22Rv1 (cell line): ENCODE data around the gene TBC1D13.
A peak's percentile ranks its signal among the peaks of the same experiment; 100 is the strongest.

Experiments
- H3K27ac ChIP-seq: fragments of 450-650 bp; 2 replicates; pipeline ENCODE4 v1.5.1; 2017
- CTCF ChIP-seq: fragments of 450-650 bp; IDR thresholded peaks from 2 replicates; pipeline ENCODE4 v1.5.1; 2017; ENCODE audit warnings: mild to moderate bottlenecking
- ZFX ChIP-seq: fragments of 450-650 bp; IDR thresholded peaks from 2 replicates; pipeline ENCODE4 v1.6.1; 2017; ENCODE audit warnings: antibody characterized with exemption, borderline replicate concordance

The TBC1D13 gene, protein sequence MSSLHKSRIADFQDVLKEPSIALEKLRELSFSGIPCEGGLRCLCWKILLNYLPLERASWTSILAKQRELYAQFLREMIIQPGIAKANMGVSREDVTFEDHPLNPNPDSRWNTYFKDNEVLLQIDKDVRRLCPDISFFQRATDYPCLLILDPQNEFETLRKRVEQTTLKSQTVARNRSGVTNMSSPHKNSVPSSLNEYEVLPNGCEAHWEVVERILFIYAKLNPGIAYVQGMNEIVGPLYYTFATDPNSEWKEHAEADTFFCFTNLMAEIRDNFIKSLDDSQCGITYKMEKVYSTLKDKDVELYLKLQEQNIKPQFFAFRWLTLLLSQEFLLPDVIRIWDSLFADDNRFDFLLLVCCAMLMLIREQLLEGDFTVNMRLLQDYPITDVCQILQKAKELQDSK

DNA sequence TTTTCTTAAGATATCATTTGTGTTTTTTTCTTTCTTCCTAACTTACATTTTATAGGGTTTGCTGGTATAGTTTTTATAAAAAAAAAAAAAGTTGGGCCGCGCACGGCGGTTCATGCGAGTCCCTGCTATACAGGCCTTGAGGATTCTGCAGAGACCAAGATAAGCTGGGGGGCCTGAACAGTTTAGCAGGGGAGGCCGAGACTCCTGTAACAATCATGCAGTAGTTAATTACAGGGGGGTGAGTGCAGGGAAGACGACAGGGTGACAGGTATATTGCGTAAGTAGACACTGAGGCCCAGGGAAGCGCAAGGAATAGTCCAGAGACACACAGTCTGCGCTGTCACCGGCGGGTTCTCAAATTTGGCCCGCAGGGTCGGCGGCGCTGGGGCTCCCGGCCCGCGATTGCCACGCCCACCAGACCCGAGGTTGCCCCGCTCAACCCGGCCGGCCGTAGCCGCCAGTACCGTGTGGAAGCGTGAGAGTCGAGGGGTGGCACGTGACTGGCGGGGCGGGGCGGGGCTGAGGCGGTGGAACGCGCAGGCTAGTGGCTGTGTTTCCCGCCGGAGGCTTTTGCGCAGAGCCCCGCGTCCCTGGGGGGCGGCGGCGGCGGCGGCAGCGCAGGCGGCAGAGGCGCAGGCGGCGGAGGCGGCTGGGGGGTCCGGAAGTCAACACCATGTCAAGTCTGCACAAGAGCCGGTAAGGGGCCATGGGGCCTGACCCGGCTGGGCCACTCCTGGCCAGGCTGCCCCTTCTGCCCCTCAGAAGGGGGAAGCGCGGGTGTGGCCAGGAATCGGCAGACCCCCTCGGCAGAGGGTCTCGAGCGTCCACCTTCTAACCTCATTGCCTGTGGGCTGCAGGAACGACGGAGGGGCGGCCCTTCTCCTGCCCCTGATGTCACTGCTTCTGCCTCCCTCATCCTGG, at the start of gene TBC1D13:
TBC1D13 (plus strand) TSS at position 573 of the 921 bp plus-strand sequence; CDS start at position 674, 101 bp downstream.
- peak within 1 kb of the TSS; percentile 63 for H3K27ac ChIP-seq
- no peak for TF ChIP-seq CTCF
- no peak for TF ChIP-seq ZFX

DNA sequence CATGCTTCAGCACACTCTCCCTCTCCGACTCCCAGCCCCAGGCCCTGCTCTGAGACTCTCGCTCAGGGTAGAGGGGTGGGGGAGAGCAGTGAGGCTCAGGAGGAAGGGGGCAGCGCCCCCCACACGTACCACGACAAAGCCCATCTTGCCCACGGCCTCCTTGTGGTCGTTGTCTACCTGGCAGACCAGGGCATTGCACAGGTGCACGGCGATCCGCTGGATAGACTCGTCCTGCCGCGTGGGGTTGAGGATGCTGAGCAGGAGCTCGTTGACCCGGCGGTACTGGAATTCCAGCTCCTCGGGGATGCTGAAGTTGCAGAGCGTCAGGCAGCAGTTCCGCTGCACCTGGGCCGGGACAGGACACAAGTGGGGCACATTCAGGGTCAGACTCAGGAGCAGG, 44.7 kb upstream of the TBC1D13 start:
- TF ChIP-seq ZFX (no peak), CTCF (no peak)
- no peak overlapping the region for H3K27ac ChIP-seq

DNA sequence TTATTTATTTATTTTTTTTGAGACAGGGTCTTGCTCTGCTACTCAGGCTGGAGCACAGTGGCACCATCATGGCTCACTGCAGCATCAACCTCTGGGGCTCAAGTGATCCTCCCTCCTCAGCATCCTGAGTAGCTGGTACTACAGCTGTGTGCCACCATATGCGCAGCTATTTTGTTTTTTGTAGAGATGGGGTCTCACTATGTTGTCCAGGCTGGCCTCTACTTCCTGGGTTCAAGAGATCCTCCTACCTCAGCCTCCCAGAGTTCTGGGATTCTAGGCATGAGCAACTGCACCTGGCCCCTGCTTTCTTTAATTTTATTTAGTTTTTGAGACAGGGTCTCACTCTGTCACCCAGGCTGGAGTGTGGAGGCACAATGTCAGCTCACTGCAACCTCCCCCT, 43.6 kb upstream of the TBC1D13 start:
- TF ChIP-seq ZFX (no peak), CTCF (no peak)
- H3K27ac ChIP-seq = no peak overlapping the region

- H3K27ac ChIP-seq = no peak overlapping the region
- TF ChIP-seq CTCF (no peak), ZFX (no peak)
Measured at GRCh38 chr9:128747241-128747640, 39.8 kb upstream of the TBC1D13 start.

- TF ChIP-seq ZFX (no peak), CTCF (no peak)
- no peak overlapping the region for H3K27ac ChIP-seq
Measured at GRCh38 chr9:128750926-128751595, 36.0 kb upstream of the TBC1D13 start.

GRCh38 chr9:128753627-128754026, 33.4 kb upstream of the TBC1D13 start:
- TF ChIP-seq CTCF (no peak), ZFX (no peak)
- no peak overlapping the region for H3K27ac ChIP-seq
